Fibroblast of pulmonary artery (primary cell): ENCODE results near the gene KCNMA1.

Experiments used
- DNase-seq: peaks from one replicate; pipeline ENCODE4 v3.0.0-alpha.2; 2010; ENCODE audit warnings: low read depth
- H3K4me3 ChIP-seq: replicated peaks from 2 replicates; pipeline ENCODE4 v1.5.1; 2011; ENCODE audit warnings: low read depth, mild to moderate bottlenecking, control low read depth, low read length, moderate library complexity
- CTCF ChIP-seq: IDR thresholded peaks from 2 replicates; pipeline ENCODE4 v1.5.1; 2011; ENCODE audit warnings: mild to moderate bottlenecking, control low read depth, low read length, inconsistent platforms; ENCODE audit errors: missing control alignments

Gene KCNMA1

GRCh38 chr10:76874176-76874575, 763.4 kb downstream of the KCNMA1 start:
- no peak for TF ChIP-seq CTCF
- no peak overlapping the region for H3K4me3 ChIP-seq
- peak; percentile 2 for DNase-seq

GRCh38 chr10:76871697-76872295, 765.8 kb downstream of the KCNMA1 start:
- DNase-seq = no peak
- H3K4me3 ChIP-seq = no peak overlapping the region
- no peak for TF ChIP-seq CTCF

- TF ChIP-seq CTCF = no peak
- no peak overlapping the region for H3K4me3 ChIP-seq
- no peak for DNase-seq
These were observed 767.7 kb downstream of the KCNMA1 start for GRCh38 chr10:76869931-76870330.

- no peak overlapping the region for H3K4me3 ChIP-seq
- no peak for DNase-seq
- TF ChIP-seq CTCF = no peak
These were observed 769.3 kb downstream of the KCNMA1 start for GRCh38 chr10:76868098-76868977.

- no peak overlapping the region for H3K4me3 ChIP-seq
- DNase-seq = no peak
- no peak for TF ChIP-seq CTCF
These were observed 770.6 kb downstream of the KCNMA1 start for GRCh38 chr10:76866841-76867586.

- no peak for TF ChIP-seq CTCF
- no peak overlapping the region for H3K4me3 ChIP-seq
- no peak for DNase-seq
These were observed 772.7 kb downstream of the KCNMA1 start for GRCh38 chr10:76864922-76865321.
